BE2C (cell line): ENCODE results near the gene CYTH3.
"Not testable (repeated sequence)": the region's sequence is repeated elsewhere in the genome, so short reads cannot be mapped to it uniquely, and the experiment has no call there.

Experiments used
- DNase-seq: peaks from one replicate; pipeline ENCODE4 v3.0.0-alpha.2; 2020
- H3K27me3 ChIP-seq: fragments of 250-450 bp; sonication (Bioruptor Pico); 2 replicates; pipeline ENCODE4 v1.5.1; 2020; ENCODE audit warnings: mild to moderate bottlenecking
- H3K36me3 ChIP-seq: fragments of 250-450 bp; sonication (Bioruptor Pico); 2 replicates; pipeline ENCODE4 v1.5.1; 2020; ENCODE audit warnings: mild to moderate bottlenecking
- H3K4me1 ChIP-seq: fragments of 250-450 bp; sonication (Bioruptor Pico); 2 replicates; pipeline ENCODE4 v1.5.1; 2020
- H3K4me3 ChIP-seq: 2 replicates; pipeline ENCODE4 v1.5.1; 2011; ENCODE audit warnings: low read depth, low read length
- H3K9me3 ChIP-seq: fragments of 250-450 bp; sonication (Bioruptor Pico); 2 replicates; pipeline ENCODE4 v1.5.1; 2020
- TF ChIP-seq, protein P1 (sequence below): IDR thresholded peaks from 2 replicates; pipeline ENCODE4 v1.5.1; 2012; ENCODE audit warnings: mild to moderate bottlenecking, low read depth, low read length

Gene CYTH3

GRCh38 chr7:6202117-6202516 is 70.3 kb downstream of the CYTH3 start:
- H3K27me3 ChIP-seq, result no peaks in the 10 kb centered on the region
- no peak for DNase-seq
- H3K9me3 ChIP-seq, result no peaks in the 10 kb centered on the region
- H3K4me3 ChIP-seq, result no peak overlapping the region
- H3K4me1 ChIP-seq, result peaks cover 4% of the 10 kb centered on the region
- TF ChIP-seq, protein P1, sequence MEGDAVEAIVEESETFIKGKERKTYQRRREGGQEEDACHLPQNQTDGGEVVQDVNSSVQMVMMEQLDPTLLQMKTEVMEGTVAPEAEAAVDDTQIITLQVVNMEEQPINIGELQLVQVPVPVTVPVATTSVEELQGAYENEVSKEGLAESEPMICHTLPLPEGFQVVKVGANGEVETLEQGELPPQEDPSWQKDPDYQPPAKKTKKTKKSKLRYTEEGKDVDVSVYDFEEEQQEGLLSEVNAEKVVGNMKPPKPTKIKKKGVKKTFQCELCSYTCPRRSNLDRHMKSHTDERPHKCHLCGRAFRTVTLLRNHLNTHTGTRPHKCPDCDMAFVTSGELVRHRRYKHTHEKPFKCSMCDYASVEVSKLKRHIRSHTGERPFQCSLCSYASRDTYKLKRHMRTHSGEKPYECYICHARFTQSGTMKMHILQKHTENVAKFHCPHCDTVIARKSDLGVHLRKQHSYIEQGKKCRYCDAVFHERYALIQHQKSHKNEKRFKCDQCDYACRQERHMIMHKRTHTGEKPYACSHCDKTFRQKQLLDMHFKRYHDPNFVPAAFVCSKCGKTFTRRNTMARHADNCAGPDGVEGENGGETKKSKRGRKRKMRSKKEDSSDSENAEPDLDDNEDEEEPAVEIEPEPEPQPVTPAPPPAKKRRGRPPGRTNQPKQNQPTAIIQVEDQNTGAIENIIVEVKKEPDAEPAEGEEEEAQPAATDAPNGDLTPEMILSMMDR, result no peak
- H3K36me3 ChIP-seq, result no peaks in the 10 kb centered on the region

GRCh38 chr7:6200971-6201370 is 71.5 kb downstream of the CYTH3 start:
- no peak for DNase-seq
- Histone ChIP-seq H3K4me1 (no peaks in the 10 kb centered on the region), H3K4me3 (no peak overlapping the region), H3K9me3 (no peaks in the 10 kb centered on the region), H3K36me3 (no peaks in the 10 kb centered on the region), H3K27me3 (no peaks in the 10 kb centered on the region)
- TF ChIP-seq, protein P1, result no peak

DNA sequence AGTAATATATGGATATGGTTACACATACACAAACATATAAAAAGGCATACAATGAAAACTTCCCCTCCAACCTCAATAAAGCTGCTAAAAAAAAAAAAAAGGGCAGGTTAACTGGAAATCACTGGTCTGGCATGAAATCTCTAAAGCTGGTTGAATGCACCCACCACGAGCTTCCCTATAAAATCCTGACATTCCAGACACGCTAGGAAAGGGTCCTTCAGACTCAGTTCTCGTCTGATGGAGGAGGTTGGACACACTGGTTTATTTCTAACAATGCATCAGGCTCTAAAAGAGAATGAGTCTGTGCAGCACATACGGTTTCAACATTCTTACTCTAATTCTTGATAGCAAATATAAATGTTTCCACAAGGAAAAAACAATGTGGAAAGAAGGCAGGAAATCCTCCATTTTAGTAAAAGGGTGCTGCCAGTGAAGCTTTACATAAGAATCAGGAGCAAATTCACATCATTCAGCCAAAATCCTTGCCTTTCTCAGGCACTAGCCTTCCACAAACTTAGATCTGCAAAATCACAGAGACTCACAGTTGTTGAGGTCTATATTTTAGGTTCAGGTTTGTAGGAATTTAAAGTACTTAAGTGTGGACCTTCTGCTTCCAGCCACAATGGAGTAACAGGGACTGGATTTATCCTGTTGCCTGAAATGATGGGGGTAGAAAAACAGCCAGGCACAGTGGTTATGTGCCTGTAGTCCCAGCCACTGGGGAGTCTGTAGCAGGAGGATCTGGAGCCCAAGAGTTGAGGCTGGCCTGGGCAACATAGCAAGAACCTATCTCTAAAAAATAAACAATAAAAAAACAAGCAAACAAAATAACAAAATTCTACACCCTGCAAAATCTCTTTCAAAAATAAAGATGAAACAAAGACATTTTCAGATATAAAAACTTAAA is 73.5 kb downstream of the CYTH3 start:
- TF ChIP-seq, protein P1, result no peak
- H3K4me3 ChIP-seq, result no peak overlapping the region
- no peaks in the 10 kb centered on the region for H3K36me3 ChIP-seq
- H3K27me3 ChIP-seq, result no peaks in the 10 kb centered on the region
- DNase-seq, result no peak
- H3K9me3 ChIP-seq, result no peaks in the 10 kb centered on the region
- no peaks in the 10 kb centered on the region for H3K4me1 ChIP-seq

- Histone ChIP-seq H3K4me3 (no peak overlapping the region), H3K4me1 (no peaks in the 10 kb centered on the region), H3K36me3 (no peaks in the 10 kb centered on the region), H3K27me3 (no peaks in the 10 kb centered on the region), H3K9me3 (no peaks in the 10 kb centered on the region)
- no peak for DNase-seq
- TF ChIP-seq, protein P1, result no peak
Measured at GRCh38 chr7:6197801-6198551, 74.4 kb downstream of the CYTH3 start.

GRCh38 chr7:6193709-6194108 is 78.7 kb downstream of the CYTH3 start:
- Histone ChIP-seq H3K4me1 (no peaks in the 10 kb centered on the region), H3K27me3 (no peaks in the 10 kb centered on the region), H3K9me3 (no peaks in the 10 kb centered on the region), H3K4me3 (no peak overlapping the region), H3K36me3 (peaks cover 3% of the 10 kb centered on the region; the same call in 1 of the 2 replicates)
- TF ChIP-seq, protein P1, result no peak
- no peak for DNase-seq

GRCh38 chr7:6190563-6190962 is 81.9 kb downstream of the CYTH3 start:
- not testable (repeated sequence) for H3K4me1 ChIP-seq, H3K36me3 ChIP-seq, H3K27me3 ChIP-seq, H3K4me3 ChIP-seq, DNase-seq, H3K9me3 ChIP-seq
